ENCODE measurements around the gene SLC6A16.

- TF ChIP-seq CTCF (IDR thresholded peaks at IDR 0.05) (no peak), POLR2A (IDR thresholded peaks at IDR 0.05) (no peak)
Measured at GRCh38 chr19:49335071-49335783, 10.2 kb upstream of the SLC6A16 start, which contains the start of gene CD37.
